GM19372 (cell line): ENCODE results near the gene KCNK15.

Experiments used
- ATAC-seq: cut with Tn5 transposase; IDR thresholded peaks from one replicate; pipeline ENCODE4 v1.9.1; 2021; ENCODE audit warnings: mild to moderate bottlenecking, low read depth, moderate library complexity; ENCODE audit not compliant: unreplicated experiment

Gene KCNK15

GRCh38 chr20:44733341-44734069 is 12.2 kb upstream of the KCNK15 start:
- no peak for ATAC-seq

DNA sequence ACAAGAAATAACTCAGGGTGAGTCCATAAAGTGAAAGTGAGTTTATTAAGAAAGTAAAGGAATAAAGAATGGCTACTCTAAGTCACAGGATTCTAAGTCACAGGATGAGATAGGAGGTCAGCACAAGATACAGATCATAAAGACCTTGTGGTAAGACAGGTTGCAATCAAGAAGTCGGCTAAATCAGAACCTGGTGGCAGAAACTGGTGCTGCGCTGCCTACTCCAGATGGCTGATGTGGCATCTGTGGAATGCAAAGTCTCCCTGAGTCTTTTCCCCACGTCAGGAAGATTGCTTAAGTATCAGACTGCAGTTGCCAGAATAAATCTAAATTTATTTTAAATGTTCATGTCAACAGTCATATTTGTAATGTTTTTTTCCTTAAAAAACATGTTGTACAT is 10.7 kb upstream of the KCNK15 start:
- ATAC-seq = no peak

DNA sequence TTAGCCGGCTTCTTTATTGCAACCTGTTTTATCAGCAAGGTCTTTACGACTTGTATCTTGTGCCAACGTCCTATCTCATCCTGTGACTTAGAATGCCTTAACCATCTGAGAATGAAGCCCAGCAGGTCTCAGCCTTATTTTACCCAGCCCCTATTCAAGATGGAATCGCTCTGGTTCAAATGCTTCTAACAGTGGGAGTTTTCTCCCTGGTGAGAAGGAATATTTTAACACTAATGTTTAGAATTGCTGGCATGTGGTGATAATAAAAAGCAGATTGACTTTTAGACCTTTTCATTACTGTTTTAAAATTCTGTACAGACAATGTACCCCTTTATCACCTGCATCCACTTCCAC is 9.9 kb upstream of the KCNK15 start:
- no peak for ATAC-seq

DNA sequence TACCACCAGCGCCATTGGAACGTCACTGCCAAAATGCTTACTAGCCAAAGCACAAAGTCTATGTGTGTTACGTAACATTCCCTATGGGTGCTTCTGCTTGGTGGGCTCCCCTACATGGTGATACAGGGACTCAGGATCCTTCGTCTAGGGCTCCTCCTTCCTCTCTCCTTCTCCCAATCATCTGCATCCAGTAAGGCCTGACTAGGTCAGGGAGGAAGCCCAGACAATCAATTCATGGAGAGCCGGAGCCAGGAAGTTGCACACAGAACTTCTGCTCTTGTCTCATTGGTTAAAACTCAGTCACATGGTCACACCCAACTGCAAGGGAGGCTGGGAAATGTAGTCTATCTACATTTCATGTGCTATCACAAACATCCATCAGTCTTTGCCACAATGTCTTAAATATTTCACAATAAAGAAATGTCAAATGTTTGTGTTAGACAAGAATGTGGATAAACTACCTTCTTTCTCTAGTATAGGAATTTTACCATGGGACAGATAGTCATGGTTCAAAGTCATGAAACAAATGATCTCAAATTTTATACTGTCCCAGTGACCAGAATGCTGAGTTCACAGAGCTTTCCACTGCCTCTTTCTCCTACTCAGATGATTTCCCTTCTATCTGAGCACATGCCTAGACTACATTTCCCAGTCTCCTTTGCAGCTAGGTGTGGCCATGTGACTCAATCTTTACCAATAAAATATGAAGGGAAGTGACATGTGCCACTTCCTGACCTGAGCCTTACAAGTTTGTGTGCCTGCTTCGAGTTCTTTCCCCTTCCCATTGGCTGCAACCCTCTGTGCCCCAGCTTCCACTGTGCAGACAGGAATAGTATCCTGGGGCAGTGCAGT is 9.3 kb upstream of the KCNK15 start:
- ATAC-seq = no peak

DNA sequence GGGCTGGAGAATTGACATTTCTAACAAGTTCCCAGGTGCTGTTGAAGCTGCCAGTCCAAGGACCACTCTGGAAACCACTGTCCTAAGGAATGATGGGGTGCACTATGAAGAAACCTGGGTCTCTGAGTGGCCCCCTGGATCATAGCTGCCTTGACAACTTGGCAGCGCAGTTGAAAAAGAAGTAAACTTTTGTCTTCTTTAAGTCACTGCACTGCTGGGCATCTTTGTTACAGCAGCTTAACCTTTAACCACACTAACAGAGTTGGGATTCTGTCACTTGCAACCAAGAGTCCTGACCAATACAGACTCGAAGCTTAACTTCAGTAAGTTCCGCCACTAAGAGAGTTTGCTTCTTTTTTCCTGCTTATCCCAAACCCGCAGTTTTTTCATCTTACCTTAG is 8.5 kb upstream of the KCNK15 start:
- no peak for ATAC-seq

DNA sequence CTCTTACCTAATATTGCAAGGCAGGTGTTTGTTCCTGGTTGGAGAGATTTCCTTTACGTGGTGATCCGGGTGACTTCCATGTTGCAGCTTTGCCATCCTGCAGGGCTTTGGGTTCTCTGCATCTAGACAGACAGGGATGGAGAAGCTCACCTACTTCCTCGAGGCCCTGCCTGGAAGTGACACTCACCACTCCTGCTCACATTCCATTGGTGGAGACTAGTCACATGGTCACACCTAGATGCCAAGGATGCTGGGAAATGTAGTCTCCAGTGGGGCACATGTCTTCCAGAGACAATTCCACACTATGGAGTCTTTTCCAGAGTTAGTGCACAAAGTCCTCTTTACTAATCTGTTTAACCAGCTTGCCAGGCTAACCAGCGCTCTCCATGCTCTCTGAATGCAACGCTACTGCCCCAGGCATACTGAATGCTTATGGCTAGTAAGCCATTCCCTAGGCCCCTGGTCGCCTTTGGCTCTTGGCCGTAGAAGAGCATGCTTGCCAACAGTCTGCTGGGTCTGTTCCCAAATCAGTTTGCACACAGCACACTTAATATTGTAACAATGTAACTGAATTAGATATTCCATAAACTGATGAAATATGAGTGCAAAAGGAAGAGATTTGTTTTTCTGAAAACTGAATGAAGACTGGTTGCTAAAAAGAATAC is 6.7 kb upstream of the KCNK15 start:
- ATAC-seq = no peak

- no peak for ATAC-seq
Measured at GRCh38 chr20:44739942-44740341, 5.7 kb upstream of the KCNK15 start.

DNA sequence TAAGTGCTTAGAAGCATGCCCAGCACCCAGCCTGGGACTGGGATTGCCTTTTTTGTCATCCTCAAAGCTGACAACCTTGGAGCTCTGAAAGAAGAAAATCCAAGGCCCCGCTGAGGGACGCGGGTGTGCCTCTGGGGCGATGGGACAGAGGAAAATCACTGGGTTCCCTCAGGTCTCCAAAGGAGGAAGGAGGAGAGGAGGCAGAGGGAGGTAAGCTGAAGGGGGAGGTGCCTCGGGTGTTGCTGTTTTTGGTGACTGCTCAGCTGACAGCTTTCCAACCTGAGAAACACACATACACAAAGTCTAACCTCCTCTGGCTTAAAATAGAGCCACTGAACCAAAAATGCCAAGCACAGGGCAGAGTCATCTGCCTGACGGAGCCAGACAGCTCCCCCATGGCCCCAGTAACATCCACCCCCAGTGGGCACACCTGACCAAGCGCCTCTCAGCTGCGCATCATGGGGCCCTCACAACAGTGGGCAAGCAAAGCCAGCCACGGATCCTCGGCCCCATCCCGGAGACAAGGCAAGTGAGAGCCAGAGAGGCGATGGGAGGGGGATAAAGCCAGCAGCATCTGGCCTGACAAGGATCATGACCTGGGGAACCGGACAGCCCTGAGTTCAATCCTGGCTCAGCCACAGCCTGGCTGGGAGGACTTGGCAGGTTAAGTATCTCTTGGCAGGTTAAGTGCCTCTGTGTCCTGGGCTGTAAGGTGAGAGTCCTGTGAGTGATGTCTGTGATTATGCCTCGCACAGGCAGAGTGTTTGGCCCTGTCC is 3.2 kb upstream of the KCNK15 start:
- ATAC-seq = no peak

DNA sequence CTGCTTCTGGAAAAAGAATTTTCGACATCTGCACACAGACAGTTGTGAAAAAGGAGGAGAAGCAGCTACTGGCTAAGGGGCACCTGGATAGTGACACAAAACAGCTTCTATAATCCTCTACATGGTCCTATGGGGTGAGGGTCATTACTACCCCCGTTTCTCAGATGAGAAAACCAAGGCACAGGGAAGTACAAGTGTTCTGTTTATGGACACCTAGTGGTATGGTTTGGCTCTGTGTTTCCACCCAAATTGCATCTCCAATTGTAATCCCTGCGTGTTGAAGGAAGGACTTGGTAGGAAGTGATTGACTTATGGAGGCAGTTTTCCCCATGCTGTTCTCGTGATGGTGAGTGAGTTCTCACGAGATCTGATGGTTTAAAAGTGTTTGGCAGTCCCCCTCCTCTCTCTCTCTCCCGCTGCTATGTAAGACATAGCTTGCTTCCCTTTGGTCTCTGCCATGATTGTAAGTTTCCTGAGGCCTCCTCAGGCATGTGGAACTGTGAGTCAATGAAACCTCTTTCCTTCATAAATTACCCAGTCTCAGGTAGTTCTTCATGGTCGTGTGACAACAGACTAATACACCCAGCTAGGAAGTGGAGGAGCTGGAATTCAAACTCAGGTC is 2.5 kb upstream of the KCNK15 start:
- ATAC-seq = no peak

DNA sequence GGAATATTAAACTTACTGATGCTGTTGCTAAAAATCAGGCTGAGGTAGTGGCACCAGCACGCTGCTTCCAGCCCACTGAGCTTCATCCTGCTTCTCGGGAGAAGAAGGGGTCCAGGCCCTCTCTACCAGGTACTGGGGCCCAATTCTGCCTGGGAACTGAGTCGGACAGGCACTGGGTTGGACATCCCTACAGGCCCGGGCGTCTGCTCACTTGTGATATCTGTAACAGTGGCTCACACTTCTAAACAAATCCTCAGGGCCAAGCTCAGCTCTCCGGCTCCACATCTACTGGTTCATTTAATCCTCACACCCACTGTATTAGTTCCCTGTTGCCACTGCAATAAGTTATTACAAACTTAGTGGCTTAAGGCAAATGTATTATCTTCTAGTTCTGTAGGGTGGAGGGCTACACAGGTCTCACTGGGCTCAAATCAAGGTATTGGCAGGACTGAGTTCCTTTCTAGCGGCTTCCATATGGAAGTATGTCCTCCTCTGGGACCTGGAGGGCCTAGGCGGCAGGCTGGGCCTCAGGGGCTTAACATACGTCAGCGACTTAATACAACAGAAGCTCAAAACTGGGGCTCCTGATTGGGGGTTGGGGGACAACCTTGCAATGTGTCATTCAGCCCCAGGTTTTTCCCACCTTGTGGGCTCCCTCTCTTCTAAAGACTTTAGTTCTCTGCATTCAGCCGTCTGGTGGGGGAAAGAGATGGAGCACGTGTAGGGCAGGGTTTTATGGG is 1.6 kb upstream of the KCNK15 start:
- no peak for ATAC-seq

GRCh38 chr20:44745122-44745597 is 505 bp upstream of the KCNK15 start:
- no peak for ATAC-seq

DNA sequence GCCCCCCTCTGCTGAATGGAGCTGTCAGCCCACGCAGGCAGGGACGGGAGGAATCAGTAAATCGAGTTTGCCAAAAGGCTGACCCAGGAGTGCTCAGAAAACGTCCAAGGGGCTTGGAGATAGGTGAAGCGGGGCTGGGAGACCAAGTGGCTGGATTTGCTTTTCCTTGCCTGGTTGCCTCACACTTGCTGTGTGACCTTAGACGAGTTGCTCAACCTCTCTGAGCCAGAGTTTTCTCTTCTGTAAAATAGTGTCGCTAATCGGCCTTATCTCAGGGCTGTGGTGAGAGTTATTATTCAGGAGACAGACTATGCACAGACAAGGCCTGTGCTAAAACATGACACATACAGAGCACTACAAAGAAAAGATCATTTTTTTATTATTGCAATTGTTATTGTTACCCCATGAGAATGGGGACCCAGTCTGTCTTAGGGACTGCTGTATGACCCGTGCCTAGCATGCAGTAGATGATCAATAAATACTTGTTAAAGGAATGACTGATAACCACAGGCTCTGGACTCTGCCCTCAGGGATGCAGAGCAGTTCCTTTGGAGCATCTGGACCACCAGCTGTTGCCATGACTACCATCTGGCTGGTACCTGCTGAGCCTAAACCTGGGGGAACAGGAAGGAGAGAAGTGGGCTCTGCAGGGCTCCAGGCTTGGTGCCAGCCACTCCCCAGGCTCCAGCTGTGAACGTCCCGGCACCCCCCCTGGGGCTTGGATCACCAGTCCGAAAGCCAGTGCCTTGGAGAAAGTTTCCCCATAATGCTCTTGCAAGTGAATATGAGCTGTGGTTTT is 901 bp downstream of the KCNK15 start:
- ATAC-seq = no peak

DNA sequence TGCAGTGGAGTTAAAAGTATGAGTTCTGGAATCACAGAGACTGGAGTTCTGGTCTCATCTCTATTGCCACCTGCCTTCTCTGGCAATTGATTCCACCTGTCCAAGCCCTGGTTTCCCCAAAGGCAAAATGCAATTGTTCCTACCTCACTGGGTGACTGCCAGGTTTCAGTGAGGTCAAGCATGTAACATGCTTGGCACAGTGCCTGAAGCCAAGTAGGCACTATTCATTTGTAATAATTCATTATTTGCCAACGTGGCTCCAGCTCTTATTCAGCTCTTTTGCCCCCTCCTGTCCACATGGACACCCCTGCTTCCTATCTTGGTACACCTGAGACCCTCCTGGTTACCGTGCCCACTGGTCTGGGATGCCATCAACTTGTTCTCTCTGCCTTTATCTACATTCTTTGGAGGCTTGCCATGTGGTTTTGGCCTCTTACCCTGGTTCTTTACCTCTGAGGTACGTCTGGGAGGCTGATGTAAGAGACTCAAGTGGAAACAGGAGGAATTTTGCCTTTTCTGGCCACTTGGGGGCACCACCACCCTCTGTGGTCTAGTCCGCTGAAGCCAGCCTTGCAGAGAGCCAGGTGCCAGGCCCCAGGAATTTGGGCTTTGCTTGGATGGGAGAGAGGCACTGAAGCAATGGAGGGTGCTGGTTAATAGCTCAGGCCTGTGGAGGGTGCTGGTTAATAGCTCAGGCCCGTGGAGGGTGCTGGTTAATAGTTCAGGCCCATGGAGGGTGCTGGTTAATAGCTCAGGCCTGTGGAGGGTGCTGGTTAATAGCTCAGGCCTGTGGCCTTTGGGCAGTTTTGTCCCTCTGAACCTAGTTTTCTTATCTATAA is 1.7 kb downstream of the KCNK15 start:
- no peak for ATAC-seq

DNA sequence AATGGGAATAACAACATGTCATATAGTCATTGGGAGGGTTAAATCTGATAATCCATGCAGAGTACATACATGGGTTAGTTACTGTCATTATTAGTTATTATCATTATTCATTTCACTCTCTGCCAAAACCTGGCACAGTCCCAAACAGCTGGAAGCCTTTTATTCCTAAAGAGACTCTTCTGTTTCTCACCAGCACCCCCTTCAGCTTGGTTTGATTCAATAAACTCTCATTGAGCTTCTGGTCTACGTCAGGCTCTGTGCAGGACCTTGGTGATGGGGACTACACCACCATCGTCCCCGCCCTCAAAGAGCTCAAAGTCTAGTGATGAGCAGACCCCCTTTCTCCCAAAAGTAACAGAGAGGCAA is 2.3 kb downstream of the KCNK15 start:
- no peak for ATAC-seq

GRCh38 chr20:44750081-44750805 is 4.6 kb downstream of the KCNK15 start:
- no peak for ATAC-seq

DNA sequence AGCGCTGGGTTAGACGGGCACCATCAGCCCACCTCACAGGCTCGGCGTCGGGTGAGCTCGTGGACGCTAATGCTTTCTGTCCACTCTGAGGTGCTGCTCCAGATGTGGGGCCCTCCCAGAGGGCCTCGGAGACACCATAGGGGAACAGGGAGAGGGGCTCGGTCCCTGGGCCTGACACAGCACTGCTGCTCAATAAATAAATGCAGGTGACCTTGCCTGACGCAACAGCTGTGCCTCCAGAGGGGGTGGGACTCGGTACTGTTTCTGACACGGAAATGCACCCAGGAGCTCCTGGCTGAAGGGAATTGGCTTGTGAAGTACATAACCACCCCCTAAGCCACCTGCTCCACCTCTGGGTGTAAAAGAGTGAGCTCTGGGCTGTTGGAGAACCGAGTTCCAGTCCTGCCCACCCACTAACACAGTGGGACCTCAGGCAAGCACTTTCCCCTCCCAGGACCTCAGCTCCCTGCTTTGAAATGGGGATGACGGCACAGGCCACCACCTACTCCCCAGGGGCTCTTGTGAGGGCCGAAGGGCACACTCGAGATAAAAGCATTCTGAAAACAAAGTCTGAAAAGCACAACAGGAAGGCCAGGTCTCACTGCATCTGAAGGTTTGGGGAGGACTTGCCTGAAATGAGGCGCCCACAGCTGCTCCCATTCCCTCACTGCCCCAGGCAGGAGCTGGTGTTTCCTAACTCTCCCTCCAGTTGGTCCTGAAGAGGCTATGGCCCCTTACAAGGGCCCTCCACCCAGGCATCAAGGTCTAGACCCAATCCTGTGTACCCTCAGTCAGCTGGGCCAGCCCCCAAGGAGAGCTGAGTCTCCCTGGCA is 6.7 kb downstream of the KCNK15 start:
- no peak for ATAC-seq
